Mammary epithelial cell (primary cell): Measurements from ENCODE around the gene UQCC3.

Source experiments
- EZH2 ChIP-seq: IDR thresholded peaks from 2 replicates; pipeline ENCODE4 v1.6.1; 2012; ENCODE audit warnings: low read length, inconsistent platforms, borderline replicate concordance
- TF ChIP-seq, protein P1 (sequence below), 2 donors: IDR thresholded peaks in 1 of 2; conservative IDR thresholded peaks in 1 of 2; 2 replicates each; pipeline ENCODE4 v1.5.1; 2011 to 2012; ENCODE audit warnings: inconsistent platforms in 2 of 2, low read length in 2 of 2, mild to moderate bottlenecking in 2 of 2, control low read depth in 1 of 2, low read depth in 1 of 2; ENCODE audit not compliant: insufficient read depth in 1 of 2; ENCODE audit errors: extremely low read depth in 1 of 2

DNA sequence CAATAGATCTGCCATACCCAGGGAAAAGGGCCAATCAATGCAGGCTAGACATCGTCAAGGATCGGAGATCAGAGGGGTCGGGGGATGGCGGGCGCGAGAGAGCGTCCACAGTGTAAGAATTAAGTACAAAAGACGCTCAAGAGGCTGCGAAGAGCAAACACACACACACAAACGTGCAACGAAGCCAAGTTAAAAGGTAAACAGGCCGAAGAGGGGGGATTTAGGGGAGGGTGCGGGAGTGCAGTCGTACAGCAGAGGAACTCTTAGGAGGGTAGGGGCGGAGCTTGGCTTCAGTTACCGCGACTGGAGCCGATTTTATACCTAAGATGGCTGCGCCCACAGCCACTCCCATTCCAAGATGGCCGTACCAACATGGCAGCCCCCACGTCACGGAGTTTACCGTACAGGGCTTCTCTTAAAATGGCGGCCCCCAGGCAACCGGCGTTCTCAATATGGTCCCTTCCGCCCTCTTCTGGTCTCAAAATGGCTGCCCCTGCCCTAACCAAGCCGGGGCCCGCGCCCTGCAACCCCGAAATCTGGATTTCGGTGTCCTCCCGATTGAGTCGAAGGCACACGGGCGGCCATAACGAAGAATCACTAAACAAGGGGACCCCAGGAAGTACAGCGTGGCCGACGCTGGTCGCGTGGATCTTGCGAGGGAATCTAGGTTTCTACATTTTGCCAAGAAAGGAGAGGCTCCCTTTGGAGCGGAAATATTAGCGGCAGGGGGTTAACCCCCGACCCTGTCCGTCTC lies 38.0 kb downstream of the UQCC3 start:
- TF ChIP-seq, protein P1, sequence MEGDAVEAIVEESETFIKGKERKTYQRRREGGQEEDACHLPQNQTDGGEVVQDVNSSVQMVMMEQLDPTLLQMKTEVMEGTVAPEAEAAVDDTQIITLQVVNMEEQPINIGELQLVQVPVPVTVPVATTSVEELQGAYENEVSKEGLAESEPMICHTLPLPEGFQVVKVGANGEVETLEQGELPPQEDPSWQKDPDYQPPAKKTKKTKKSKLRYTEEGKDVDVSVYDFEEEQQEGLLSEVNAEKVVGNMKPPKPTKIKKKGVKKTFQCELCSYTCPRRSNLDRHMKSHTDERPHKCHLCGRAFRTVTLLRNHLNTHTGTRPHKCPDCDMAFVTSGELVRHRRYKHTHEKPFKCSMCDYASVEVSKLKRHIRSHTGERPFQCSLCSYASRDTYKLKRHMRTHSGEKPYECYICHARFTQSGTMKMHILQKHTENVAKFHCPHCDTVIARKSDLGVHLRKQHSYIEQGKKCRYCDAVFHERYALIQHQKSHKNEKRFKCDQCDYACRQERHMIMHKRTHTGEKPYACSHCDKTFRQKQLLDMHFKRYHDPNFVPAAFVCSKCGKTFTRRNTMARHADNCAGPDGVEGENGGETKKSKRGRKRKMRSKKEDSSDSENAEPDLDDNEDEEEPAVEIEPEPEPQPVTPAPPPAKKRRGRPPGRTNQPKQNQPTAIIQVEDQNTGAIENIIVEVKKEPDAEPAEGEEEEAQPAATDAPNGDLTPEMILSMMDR (conservative IDR thresholded peaks at IDR 0.05 in 1 of 2, IDR thresholded peaks at IDR 0.05 in 1 of 2; ENCODE audit: extremely low read depth in 1 of 2, insufficient read depth in 1 of 2, low read depth in 1 of 2, low read length in 2 of 2) = no peak
- TF ChIP-seq EZH2 = no peak
